NCI-H2171 (cell line): ENCODE results near the gene FLT1.

ENCODE experiments used
- DNase-seq: peaks from one replicate; lab custom pipeline; 2025; lab: John Stamatoyannopoulos, UW

Gene FLT1

DNA sequence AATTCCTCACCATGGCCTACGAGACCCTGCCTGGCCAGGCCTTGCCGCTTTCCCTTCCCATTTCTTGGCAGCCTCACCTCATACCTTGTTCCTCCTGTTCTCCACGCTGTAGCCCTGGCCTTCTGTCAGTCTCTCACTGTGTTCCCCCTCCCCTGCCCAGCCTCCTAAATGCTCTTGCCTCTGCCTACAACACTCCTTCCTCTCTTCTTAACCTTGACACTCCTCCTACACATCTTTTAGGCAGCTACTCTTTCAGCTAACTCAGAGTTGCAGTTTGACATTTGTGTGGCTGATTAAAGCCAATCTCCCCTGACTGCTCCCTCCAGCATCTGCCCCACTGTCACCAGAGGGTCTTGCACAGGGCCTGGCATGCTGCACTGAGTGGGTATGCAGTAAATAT is 150.8 kb downstream of the FLT1 start:
- no peak for DNase-seq

DNA sequence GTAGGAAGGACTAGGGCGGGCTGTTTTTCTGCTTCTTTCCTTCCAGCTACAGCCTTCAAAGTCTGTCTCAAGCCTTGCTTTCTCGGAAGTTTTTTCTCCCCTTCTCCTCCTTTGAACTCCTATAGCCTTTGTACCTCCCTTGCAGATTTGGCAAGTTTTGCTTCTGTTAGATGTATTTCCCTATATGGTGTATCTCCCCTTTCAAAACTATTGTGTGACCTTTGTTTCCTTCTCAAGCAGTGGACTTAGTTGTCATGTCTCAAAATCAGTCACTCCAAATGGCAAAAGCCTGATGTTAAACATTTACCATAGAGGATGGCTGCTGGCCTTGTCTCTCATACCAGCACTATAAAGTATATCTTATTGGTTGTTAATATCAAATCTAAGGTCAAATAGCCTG is 152.7 kb downstream of the FLT1 start:
- no peak for DNase-seq

GRCh38 chr13:28340272-28340793 is 154.6 kb downstream of the FLT1 start:
- no peak for DNase-seq

- DNase-seq = no peak
Observed at GRCh38 chr13:28339419-28339818, 155.5 kb downstream of the FLT1 start.

DNA sequence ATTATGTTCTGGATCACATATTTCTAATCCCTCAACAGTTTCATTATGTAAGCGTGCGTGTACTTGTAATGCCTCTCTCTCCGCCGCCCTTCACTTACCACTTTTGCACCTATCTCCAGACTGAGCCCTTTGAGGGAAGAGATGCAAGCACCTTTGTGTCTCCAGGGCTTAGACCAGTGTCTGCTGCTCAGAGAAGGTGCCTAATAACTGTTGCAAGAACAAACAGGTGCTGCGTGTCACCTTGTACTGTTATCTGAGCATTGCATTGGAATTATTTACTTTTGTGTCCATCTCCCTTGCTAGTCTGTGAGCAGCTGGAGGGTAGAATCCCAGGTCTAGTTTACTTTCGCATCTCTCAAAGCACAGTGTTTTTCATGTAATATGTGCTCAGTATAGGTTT is 156.2 kb downstream of the FLT1 start:
- no peak for DNase-seq

DNA sequence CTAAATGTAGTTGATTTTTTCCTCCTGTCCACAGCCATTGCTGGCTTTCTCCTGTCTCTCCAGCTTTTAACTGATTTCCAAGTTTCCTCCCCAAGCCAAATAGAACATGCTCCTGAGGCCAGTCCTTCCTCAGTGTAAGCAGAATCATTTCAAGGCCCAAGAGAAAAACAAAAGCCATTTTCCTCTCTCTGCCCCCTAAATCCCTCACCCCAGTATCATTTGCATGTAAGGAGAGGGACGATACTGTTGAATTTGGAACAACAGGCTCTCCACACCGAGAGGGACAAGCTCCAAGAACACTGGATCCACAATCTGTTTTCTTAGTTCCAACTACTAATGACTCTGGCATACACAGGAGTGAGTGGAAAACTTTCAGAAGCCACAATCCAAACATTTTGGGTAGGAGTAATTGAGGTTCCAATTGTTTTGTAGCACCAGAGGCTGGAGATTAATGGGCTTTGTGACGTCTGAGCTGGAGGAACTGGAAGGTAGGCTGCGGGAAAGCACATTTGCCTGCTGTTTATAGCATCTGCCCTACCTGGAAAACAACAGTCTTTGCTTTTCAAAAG is 156.8 kb downstream of the FLT1 start:
- no peak for DNase-seq

- DNase-seq = no peak
Observed at GRCh38 chr13:28337166-28338005, 157.5 kb downstream of the FLT1 start.

- DNase-seq = no peak
Observed at GRCh38 chr13:28336193-28336657, 158.7 kb downstream of the FLT1 start.

GRCh38 chr13:28333204-28333881 is 161.6 kb downstream of the FLT1 start:
- no peak for DNase-seq

- DNase-seq = no peak
Observed at GRCh38 chr13:28329395-28330158, 165.4 kb downstream of the FLT1 start.

DNA sequence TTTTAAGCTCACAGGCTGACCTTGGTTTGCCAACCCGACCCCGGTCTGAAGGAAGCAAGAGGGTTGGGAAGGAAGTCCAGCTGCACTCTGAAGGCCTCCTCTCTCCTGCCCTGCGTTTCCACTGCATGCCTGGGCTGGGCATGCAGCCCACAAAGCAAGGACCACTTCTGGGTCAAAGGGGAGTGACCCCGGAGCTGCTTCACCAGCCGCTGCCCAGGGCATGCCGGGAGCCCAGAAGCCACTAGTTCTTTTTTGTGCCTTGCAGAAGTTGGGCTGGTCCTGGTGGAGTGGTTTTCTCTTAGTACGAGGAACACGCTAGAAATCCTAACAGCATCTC is 166.7 kb downstream of the FLT1 start:
- no peak for DNase-seq

- DNase-seq = no peak
Observed at GRCh38 chr13:28327373-28328270, 167.3 kb downstream of the FLT1 start.

DNA sequence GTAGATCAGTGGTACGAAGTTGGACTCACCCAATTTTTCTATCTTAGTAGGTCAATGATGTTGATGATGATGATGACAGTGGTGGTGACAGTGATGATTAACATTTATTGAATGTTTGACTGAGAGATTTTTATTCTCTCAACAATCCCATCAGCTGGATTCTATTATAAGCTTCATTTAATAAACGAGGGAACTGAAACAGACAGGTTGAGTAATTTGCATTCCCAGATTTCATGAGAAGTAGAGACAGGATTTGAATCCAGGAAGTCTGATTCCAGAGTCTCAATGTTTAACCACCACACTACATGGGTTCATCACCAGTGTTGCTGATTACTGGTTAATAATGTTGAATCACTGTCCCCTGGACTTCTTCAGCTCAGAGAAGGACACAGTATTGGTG is 168.9 kb downstream of the FLT1 start:
- DNase-seq = no peak

DNA sequence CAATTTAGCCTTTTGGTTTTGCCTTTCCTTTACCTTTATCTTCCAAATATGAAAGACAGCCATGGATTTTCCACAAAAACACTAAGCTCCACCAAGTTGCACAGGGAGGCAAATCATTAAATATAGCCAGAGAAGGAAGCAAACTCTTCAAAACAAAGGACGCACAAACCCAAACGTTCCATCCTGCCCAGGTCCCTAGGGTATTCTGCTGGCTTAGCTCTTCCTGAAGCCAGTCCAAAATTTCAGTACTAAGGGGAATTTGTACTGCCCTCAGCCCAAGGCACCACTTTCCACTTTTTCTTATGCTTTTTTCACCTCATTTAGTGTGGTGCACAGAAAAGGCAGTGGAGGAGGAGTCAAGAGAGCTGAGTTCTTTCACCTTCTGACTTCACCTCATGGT is 169.9 kb downstream of the FLT1 start:
- no peak for DNase-seq

DNA sequence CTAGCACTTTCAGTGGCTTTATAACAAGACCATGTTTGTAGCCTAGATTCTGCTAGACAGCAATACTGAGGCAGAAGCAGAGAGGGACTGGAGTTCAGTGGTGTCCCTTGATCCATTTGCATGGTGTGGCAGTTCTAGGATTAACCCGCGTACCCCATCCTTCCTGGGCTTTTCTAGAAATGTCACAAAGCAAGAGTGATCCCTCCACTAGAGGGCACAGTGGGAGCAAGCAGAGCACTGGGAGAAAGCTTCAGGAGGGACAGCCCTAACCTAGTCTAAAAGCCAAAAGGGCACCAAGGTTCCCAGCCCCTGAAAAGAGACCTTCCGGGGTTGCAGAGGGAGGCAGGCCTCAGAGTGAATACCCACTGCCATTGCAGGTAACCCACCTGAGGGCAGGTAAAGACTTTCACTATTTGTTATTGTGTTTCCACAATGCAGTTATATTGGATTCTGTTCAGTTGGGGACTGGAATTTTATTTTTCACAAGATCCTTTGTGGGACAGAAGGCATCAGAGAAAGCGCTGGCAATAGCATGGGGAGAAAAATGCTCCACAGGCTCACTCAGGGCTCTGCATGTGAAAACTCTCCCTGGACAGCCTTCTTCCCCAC is 170.6 kb downstream of the FLT1 start:
- no peak for DNase-seq

- DNase-seq = no peak
Observed at GRCh38 chr13:28322256-28322905, 172.5 kb downstream of the FLT1 start.

DNA sequence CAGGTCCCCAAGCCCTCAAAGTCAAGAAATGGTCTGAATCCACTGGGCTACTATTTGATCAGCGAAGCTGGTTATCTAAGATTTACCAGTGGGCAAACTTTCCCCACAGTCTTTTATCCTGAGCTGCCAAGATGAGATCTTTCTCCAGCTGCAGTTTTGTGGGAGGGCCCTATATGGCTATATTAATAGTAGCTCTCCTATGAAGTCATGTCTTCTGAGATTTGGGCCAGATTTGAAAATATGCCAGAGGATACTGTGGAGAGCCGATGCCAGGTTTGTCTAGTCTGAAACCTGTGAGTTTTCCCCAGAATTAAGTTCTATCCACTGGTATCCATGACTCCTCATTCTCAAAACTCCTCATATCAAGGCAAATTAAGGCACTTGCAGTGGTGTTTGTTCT is 173.2 kb downstream of the FLT1 start:
- no peak for DNase-seq

- DNase-seq = no peak
Observed at GRCh38 chr13:28320884-28321574, 173.9 kb downstream of the FLT1 start.

DNA sequence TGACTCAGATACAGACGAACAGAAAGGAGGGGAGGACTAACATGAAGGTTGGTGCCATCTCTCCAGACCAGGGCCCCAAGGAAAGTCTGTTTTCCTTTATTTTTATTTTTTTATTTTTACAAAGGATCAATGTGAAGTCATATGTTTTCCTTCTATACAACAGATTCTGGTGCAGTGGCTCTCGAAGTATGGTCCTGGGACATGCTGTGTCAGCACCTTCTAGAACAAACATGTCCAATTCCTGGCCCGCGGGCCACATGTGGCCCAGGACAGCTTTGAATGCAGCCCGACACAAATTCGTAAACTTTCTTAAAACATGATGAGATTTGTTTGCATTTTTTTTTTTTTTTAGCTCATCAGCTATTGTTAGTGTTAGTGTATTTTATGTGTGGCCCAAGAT is 174.7 kb downstream of the FLT1 start:
- no peak for DNase-seq

- DNase-seq = no peak
Observed at GRCh38 chr13:28319528-28319927, 175.4 kb downstream of the FLT1 start.
